HG02678 (cell line): ENCODE measurements around the gene HSPA12B.

Source experiments
- ATAC-seq: cut with Tn5 transposase; IDR thresholded peaks from one replicate; pipeline ENCODE4 v1.9.1; 2021; ENCODE audit warnings: mild to moderate bottlenecking, moderate library complexity; ENCODE audit not compliant: unreplicated experiment

The HSPA12B gene

GRCh38 chr20:3704087-3704486 lies 28.4 kb upstream of the HSPA12B start:
- no peak for ATAC-seq

- ATAC-seq = no peak
These were observed 27.0 kb upstream of the HSPA12B start for GRCh38 chr20:3705491-3705969.

- ATAC-seq = no peak
These were observed 26.3 kb upstream of the HSPA12B start for GRCh38 chr20:3705970-3706739.

DNA sequence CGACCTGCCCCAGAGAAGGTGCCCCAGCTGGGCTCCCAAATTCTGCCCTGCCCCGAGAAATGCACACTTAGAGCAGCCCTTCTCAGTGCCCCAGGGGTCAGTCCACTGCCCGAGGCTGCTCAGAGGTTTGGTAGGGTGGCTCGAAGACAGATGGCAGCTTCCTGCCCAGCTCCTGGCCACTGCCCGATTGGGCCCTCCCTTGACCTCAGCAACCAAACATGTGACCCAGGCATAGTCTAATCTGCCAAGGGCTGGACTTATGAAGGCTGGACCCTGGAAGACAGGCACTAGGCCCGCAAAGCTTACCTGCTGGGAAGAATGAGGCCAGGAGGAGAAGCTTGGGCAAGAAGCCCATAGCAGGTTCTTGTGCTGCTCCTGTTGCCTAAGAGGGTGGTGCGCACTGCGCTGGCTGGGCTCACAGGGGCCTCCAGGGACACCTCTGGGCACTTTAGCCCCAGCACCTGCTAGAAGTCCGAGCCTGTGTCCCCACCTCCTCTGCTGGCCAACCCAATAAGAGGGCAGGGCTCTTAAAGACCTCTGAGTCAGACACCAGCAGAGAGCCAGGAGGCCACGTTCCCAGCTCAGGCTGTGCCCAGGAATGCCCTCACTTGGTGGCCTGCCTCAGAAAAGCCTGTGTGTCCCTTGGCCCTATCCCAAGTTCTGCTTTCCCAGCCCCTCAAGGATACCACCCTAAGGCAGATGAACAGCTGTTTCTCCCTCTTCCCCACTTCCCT lies 25.5 kb upstream of the HSPA12B start:
- ATAC-seq = no peak

GRCh38 chr20:3707508-3707899 lies 25.0 kb upstream of the HSPA12B start:
- no peak for ATAC-seq

- no peak for ATAC-seq
These were observed 22.4 kb upstream of the HSPA12B start for GRCh38 chr20:3710011-3710466.

DNA sequence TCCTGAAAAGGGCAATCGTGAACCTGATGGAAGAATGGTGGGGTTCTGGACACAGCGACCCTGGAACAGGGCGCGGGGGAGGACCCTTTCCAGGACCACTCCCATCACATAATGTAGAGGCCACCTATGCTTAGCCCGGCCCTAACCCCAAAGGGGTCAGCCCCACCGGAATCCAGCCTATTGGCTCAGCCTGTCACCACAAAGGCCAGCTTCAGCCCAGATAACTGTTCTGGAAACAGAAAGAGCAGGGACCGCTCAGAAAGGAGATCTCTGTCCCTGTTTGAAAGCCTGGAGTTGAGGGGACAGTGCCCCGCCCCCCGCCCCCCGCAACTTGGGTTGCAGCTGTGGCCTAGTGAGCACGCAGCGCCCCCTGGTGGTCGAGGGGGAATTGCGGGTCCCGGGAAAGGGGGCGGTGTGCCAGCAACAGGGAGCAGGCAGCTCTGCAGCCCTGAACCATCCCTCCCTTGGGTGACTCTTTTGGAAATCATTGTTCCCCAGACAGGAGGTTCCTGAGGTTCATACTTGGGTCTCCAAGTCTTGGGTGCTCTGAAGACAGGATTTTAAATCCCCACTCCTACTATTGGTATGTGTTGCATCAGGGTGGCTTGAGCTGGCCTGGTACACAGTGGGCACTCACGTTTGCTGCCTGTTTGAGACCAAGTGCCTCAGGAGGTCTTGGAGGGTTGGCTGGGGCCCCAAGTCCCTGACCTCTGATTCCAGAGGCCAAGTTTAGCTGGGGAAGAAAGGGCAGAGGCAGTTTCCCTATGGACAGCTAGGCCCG lies 21.6 kb upstream of the HSPA12B start:
- no peak for ATAC-seq

DNA sequence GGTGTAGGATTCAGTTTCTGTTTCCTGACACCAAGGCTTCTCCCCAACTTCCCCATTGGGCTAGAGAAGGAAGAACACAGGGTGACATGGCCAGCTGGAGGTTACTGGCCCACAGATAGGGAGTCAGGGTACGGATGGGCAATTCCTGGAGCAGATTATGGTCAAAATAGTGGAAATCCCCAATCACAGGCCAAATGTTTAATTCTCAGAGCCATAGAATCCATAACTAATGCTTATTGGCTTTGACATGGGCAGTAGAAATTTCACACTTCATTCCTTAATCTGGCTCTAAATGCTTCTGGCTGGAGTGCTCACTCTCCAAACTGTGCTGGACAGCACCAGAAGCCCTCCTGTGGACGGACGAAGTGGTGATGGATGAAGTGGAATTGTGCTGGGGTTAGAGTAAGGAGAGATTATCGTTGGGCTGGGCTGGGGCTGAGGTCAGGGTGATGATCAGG lies 21.0 kb upstream of the HSPA12B start:
- ATAC-seq = no peak

- ATAC-seq = no peak
These were observed 20.1 kb upstream of the HSPA12B start, which contains the start of gene SIGLEC1 for GRCh38 chr20:3712279-3712873. SIGLEC1 (minus strand) TSS chr20:3712600; CDS start chr20:3707128, 5,472 bp downstream.

- no peak for ATAC-seq
These were observed 18.4 kb upstream of the HSPA12B start for GRCh38 chr20:3714092-3714491.

DNA sequence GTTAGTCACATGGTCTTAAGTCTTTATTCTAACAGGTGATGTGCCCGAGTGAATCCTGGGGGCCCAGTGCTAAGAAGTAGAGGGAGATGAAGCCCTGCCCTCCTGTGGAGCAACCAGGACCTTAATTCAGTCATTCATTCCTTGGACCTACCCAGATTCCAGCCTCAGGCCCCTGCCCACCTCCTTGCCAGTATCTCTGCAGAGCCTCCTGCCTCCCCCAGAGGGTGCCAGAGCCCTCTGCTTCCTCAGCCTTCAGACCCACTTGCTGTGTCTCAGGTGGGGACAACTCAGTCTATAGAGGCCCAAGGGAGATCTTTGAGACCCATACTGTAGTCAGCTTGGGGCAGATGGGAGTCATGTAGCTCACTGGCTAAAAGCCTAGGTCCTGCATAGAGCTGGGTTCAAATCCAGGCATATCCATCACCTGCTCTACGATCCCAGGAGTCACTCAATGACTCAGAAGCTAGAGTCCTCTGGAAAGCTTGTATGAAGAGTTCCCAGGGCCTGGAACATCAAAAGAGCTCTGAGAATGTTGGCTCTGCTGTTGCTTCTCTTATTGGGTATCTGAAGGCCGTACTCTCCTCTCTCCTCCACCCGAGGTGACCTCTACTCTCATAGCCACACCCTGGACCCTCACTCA lies 16.2 kb upstream of the HSPA12B start:
- ATAC-seq = no peak

GRCh38 chr20:3719046-3719445 lies 13.4 kb upstream of the HSPA12B start:
- ATAC-seq = no peak

GRCh38 chr20:3720068-3720467 lies 12.4 kb upstream of the HSPA12B start:
- no peak for ATAC-seq

DNA sequence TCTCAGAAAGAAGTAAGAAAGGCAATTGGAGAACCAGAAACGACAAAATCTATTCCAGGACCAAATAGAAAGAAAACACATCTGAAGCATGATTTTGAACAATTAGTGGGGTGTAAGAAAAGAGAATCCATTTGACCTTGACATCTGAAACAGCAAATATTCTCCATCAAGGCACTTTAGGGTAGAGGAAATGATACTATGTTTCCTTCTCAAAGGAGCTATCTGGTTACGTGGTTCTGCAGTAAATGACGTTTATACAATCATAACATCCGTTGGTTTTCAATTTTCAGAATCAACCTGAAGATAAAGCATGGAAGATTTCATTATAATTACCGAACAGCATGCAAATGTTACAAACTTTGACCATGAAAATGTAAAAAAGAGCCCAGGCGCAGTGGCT lies 11.9 kb upstream of the HSPA12B start:
- no peak for ATAC-seq

DNA sequence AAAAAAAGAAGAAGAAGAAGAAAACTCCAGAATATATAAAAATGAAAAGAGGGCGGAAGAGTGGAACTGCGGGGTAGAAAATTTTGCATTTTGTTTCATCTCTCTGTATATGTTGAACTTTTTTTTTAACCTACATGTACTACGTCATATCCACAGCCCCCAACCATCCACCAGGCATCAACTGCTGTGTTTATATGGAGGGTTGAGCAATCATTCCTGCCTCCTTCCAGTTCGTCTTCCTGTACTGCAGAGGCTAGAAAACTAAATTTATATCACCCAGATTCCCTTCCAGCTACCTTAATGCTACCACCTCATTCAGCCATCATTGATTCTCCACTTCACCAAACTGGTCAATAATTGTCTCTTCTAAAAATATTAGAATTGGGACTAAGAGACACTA lies 10.6 kb upstream of the HSPA12B start:
- no peak for ATAC-seq

GRCh38 chr20:3723284-3723683 lies 9.2 kb upstream of the HSPA12B start:
- ATAC-seq = no peak

- no peak for ATAC-seq
These were observed 8.1 kb upstream of the HSPA12B start for GRCh38 chr20:3724356-3724755.

DNA sequence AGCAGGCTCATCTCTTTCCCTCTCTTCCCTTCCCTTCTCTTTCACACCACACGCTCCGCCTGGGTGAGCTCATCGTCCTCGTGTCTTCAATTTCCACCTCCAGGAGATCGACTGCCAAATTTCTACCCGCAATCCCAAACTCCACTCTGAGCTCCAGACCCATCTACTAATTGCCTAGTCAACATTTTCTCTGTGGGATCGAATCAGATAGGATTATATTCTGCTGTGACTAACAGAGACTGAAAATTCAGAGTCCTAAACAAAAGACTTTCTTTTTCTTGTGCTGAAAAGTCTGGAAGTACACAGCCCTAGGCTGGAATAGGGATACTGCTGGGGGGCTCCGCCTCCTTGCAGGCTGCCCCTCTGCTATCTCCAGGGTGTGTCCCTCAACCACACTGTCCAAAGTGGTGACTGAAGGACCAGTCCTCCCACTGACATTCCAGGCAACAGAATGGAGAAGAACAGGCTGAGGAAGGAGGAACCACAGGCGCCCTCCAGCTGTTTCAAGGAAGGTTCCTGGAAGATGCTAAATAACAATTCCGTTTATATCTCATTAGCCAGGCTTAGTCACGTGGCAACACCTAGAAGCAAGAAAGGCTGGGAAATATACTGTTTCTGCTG lies 5.0 kb upstream of the HSPA12B start:
- ATAC-seq = no peak

DNA sequence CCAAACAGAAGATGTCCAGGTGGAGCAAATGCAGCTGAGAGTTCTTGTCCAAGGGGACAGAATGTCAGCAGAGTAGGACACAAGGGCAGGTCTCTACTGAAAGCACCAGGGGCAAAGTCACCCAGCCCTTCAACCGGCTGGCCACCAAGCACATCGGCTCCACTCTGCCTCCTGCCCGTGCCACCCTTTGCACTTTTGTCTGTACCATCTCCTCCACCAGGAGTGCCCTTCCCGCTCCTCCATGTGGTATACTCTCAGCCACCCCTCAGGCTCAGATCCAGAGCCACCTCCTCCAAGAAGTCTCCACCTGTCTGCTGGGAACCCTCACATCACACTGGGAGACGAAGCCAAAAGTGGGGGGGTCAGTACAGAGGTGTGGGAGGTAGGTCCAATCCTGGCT lies 4.1 kb upstream of the HSPA12B start:
- ATAC-seq = no peak

GRCh38 chr20:3728876-3729275 lies 3.6 kb upstream of the HSPA12B start:
- ATAC-seq = no peak
